RWPE1 (cell line): ENCODE results near the gene GNAS-AS1.

Source experiments
- CTCF ChIA-PET: fragments of 350-600 bp; sonication (Branson Sonifier 250); formaldehyde crosslinking; extraction: SDS; loops from one replicate; lab custom pipeline; 2021; lab: Yijun Ruan, JAX
- POLR2A ChIA-PET: fragments of 400-600 bp; formaldehyde crosslinking; extraction: SDS; loops from one replicate; lab custom pipeline; 2020; ENCODE audit warnings: antibody characterized with exemption; ENCODE audit not compliant: low non-redundant PET; lab: Yijun Ruan, JAX
- DNase-seq: peaks from one replicate; pipeline ENCODE4 v3.0.0; 2012; ENCODE audit warnings: low spot score
- H3K27ac ChIP-seq: fragments of 450-650 bp; 2 replicates; pipeline ENCODE4 v1.5.1; 2017
- CTCF ChIP-seq: fragments of 450-650 bp; conservative IDR thresholded peaks from 2 replicates; pipeline ENCODE4 v1.5.1; 2017; ENCODE audit warnings: low read depth, mild to moderate bottlenecking

GNAS-AS1 gene

GRCh38 chr20:58851221-58851968, 693 bp upstream of the GNAS-AS1 start:
- CTCF ChIA-PET: interaction anchor here (0.5 to 1.6 kb wide), 6 partner anchors 9 to 1320 kb away, joined by 3 to 8 read pairs (median 4); no protein-coding TSS in a partner anchor
- no peak for DNase-seq
- TF ChIP-seq CTCF: no peak
- POLR2A ChIA-PET: no interaction called here
- H3K27ac ChIP-seq: no peak overlapping the region

DNA sequence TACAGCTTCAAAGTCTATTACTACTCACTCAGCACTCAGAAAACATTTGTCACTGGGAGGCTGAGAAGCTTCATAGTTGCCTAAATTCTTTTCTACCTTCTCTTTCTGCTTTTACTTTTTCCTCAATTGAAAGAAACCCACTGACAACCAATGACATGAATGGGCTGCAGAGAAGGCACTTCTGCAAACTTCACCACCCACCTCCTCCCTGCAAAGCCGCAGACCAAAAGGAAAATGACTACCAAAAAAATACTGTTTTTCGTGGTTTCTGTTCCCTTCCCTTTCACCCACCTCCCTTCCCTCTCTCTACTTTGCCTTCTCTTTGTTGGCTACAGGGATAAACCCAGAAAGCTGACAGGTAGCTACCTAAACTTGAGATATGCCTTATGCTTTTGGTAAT, 3.2 kb downstream of the GNAS-AS1 start:
- ChIA-PET POLR2A (no interaction called here), CTCF (interaction anchor here (0.6 to 1.2 kb wide), 3 partner anchors 23 to 609 kb away, joined by 3 to 6 read pairs (median 4); no protein-coding TSS in a partner anchor)
- TF ChIP-seq CTCF: no peak
- DNase-seq: no peak
- no peak overlapping the region for H3K27ac ChIP-seq

GRCh38 chr20:58845706-58846105, 5.0 kb downstream of the GNAS-AS1 start:
- CTCF ChIA-PET: interaction anchor here (1.2 kb wide), 1 partner anchor 21 kb away, joined by 4 read pairs; no protein-coding TSS in a partner anchor
- POLR2A ChIA-PET: no interaction called here
- DNase-seq: no peak
- no peak for TF ChIP-seq CTCF
- H3K27ac ChIP-seq: no peak overlapping the region

GRCh38 chr20:58843128-58843556, 7.6 kb downstream of the GNAS-AS1 start:
- POLR2A ChIA-PET: no interaction called here
- no peak for DNase-seq
- no peak for TF ChIP-seq CTCF
- CTCF ChIA-PET: interaction anchor here (0.6 to 2.3 kb wide), 3 partner anchors 8 to 25 kb away, joined by 3 to 11 read pairs (median 3); partner anchors contain the start of gene GNAS
- no peak overlapping the region for H3K27ac ChIP-seq

GRCh38 chr20:58842276-58842675, 8.4 kb downstream of the GNAS-AS1 start:
- TF ChIP-seq CTCF: no peak
- CTCF ChIA-PET: interaction anchor here (1.4 kb wide), 1 partner anchor 9 kb away, joined by 3 read pairs; no protein-coding TSS in a partner anchor
- POLR2A ChIA-PET: no interaction called here
- no peak for DNase-seq
- H3K27ac ChIP-seq: no peak overlapping the region

DNA sequence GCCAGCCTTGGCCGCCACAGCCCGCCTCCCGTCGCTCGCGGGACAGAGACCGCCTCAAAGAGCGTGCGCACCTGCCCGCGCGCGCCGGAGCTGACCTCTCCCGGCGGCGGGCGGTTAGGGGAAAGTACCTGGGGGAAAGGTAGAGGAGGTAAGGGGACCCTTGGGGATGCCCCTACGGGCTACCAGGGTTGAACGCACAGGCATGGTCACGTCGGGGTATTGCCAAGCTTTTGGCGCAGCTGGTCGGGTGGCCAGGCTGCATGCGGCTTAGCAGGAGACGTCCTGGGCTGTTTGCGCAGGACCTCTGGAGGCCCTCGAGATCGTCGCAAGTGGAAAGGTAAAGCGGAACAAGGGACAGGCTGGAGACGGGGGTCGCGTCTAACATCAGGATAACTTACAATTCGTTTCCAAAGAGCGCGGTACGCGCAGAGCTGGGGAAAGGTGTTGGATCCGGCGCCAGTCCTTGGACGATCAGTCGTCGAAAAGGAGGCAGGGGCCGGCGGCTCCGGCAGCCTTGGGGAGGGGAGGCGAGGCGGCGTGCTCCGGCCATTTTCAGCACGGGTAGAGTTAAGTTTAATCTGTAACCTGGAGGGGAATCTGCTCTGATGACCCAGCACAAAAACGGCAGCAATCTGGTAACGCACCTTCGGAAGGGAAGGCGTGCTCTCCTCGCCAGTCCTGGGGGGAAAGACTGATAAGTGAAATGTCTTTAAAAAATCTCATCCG, 9.0 kb downstream of the GNAS-AS1 start:
- H3K27ac ChIP-seq: no peak overlapping the region
- CTCF ChIA-PET: interaction anchor here (0.5 to 0.6 kb wide), 2 partner anchors 645 to 1247 kb away, joined by 3 to 4 read pairs; no protein-coding TSS in a partner anchor

More for the DNA sequence above, 9.0 kb downstream of the GNAS-AS1 start:
- no peak for DNase-seq
- TF ChIP-seq CTCF: no peak
- POLR2A ChIA-PET: no interaction called here
